Measurements from ENCODE around the gene PTPRR.
"Not testable (repeated sequence)": the region's sequence is repeated elsewhere in the genome, so short reads cannot be mapped to it uniquely, and the experiment has no call there.

The PTPRR gene

DNA sequence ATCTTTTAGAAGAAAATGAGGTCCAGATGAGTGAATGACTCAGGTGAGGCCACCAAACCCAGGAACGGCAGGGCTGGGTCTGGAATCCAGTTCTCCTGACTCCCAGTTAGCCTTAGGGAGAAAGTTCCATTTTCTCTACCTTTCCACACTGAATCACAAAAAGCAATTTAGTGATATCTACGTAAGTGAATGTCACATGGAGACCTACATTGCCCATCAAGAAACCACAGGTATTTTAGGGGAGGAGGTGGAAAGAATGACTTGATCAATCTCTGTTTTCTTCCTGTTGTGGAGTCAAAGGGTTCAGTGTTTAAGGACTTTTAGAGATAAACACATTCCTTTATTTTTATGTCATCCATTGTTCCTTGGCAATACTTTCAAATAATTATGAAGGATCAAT lies 176.4 kb downstream of the PTPRR start:
- DNase-seq: no peak

DNA sequence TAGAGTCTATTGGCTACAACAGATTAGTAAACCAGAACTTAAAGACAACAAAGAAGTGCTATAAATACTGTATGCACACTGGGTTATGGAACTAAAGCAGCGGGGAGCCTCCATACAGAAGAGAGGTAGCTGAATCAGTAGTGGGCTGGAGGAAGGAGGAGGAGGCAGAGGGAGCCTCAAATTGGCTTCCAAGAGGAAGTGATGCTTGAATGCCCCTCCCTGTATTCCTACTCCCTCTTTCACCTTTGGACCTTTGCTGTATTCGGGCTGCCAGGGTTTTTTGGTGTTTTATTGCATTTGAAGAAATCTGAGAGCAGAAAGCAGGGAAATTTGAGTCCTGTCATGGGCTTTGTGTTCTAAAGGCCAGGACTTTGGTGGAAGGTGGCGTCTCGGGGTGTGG lies 179.3 kb downstream of the PTPRR start:
- no peak for DNase-seq

DNA sequence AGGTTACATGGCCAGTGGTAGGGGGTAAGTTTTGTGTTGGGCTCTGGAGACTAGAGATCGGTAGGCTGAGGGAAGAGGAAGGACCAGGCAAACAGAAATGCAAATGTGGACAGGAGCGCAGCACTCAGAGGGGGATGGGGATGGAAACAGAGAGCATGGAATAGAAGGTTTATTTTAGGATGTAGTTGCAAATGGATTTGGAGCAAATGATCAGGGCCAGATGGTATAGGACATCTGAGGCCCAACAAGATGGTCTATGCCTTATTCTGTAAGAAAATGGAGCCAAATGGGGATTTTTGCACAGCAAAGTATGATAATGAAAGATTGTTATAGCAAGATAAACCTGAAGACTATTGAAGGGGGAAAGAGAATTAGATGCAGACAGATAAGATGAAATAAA lies 180.8 kb downstream of the PTPRR start:
- no peak for DNase-seq

DNA sequence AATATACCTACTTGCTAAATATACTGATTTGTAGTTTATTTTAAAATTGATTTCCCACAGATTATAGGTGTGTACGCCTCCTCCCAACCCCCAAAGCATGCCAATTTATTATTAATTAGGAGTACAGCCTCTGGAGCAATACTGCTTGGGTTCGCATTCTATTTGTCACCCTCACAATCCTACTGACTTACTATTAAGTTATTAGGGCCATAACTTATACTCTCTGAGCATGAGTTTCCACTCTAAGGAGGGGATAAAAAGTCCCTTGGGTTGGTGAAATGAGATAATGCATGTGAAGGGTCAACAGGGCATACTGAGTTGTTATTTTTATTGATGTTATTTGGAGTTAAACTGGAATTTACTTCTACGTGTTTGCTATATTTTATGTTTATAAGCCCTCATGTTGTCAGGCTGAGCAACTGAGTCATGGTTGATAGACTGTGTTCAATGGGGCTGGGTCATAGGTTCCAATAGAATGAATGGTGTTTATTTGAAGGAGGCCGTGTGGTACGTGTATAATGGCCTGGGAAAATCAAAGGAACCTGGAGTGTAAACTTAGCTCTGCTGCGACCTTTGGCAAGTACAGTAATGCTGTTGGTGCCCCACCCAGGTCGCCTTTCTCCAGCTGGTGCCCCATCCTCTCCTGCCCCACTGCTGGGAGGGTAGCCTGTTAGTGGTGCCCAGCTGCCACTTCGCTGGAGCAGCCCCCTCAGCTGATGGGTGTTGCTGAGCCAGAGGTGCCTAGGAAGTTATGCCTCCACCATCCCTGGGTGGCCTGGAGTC lies 184.0 kb downstream of the PTPRR start:
- no peak for DNase-seq

DNA sequence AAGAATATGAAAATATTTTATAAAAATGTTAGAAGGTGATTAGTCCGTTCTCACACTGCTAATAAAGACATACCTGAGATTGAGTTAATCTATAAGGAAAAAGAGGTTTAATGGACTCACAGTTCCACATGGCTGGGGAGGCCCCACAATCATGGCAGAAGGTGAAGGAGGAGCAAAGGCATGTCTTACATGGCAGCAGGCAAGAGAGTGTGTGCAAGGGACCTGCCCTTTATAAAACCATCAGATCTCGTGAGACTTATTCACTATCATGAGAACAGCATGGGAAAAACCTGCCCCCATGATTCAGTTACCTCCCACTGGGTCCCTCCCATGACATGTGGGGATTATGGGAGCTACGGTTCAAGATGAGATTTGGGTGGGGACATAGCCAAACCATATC lies 185.3 kb downstream of the PTPRR start:
- not testable (repeated sequence) for DNase-seq

DNA sequence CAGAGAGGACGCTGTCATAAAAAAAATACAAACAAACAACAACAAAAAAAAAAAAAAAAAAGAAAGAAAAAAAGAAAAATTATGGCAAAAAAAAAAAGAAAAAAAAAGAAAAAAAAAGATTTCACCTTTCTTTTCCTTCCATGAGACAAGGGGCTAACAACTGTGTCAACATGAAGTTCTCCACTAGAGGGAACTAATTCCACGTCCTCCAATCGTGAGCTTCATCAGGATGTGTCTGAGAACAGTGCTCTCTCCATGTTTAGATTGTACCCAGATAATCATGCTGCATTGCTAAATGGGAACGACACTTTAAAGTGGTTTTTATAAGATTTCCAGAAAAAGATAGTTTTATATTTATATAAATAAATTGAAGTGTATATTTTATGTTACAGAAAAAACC lies 187.2 kb downstream of the PTPRR start:
- no peak for DNase-seq

DNA sequence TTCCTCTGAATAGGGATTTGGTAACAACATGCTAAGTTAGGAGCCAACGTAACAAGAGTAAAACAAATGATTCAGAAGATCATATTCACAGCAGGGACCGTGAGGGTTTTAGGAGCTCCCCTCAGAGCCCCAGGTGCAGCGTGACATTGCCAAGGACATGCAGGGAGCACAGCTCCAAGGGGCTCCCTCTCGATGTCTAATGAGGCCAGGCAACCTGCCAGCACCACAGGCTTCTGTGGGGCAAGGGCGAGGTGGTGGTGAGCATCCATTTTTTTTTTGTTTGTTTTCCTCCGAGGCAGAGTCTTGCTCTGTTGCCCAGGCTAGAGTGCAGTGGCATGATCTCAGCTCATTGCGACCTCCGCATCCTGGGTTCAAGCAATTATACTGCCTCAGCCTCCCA lies 188.3 kb downstream of the PTPRR start:
- DNase-seq: no peak

DNA sequence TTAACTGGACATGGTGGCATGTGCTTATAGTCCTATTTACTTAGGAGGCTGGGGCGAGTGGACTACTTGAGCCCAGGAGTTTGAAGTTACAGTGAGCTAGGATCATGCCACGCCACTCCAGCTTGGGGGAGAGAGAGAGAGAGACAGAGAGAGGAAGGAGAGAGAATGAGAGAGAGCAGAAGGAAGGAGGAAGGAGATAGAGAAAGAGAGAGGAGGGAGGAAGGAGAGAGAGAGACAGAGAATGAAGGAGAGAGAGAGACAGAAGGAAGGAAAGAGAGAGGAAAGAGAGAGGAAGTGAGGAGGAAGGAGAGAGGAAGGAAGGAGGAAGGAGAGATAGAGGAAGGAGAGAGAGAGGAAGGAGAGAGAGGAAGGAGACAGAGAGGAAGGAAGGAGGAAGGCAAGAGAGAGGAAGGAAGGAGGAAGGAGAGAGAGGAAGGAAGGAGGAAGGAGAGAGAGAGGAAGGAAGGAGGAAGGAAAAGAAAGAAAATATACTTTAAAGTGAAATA lies 189.8 kb downstream of the PTPRR start:
- DNase-seq: no peak

DNA sequence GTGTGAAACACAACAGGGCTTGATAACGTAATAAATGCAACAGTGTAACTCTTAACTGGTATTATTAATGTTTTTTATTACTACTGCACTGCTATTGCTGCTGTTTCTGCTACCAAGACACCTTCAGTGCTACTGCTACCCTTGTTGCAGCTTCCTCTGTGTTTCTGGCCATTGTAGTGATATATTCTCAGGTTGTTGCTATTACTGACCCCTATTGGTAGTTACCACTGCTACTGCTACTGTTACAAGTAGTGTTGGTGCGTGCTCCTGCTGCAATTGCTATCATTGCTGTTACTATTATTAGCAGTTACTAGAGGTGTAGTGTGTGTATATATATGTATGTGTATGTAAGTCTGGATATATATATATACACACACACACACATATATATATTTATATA lies 196.1 kb downstream of the PTPRR start:
- DNase-seq: no peak

DNA sequence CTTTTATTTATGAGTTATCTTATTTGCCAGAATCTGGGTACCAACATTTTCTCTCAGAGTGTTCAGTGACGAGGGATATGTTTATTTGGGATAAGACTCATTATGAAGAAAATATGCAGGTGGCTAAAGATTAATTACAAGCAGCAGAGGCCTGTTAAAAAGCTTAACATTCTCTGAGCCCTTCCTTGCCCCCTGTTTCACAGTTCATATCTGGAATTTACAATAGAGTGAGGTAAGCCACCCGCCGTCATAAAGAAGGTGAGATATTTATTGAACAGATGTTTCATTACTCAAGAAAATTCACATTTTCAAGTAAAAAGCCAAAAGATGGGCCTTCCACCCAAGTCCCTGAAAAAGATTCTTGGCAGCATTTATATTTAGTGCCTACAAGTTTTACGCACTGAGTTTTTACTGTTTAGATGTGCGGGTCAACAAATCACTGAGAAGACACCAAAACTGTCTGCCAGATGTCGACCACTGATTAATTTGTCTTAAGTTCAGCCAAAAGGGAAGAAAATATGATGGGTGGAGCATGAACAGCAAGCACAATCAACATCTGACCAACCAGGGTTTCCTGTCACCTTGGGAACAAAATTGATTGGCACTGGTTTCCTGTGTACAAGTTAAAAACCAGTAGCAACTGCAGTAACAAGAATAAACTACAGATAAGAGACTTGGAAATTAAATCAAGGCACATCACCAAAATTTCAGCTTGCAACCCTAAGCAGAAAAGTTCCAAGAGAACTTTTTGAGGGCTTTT lies 197.8 kb downstream of the PTPRR start:
- DNase-seq: no peak

DNA sequence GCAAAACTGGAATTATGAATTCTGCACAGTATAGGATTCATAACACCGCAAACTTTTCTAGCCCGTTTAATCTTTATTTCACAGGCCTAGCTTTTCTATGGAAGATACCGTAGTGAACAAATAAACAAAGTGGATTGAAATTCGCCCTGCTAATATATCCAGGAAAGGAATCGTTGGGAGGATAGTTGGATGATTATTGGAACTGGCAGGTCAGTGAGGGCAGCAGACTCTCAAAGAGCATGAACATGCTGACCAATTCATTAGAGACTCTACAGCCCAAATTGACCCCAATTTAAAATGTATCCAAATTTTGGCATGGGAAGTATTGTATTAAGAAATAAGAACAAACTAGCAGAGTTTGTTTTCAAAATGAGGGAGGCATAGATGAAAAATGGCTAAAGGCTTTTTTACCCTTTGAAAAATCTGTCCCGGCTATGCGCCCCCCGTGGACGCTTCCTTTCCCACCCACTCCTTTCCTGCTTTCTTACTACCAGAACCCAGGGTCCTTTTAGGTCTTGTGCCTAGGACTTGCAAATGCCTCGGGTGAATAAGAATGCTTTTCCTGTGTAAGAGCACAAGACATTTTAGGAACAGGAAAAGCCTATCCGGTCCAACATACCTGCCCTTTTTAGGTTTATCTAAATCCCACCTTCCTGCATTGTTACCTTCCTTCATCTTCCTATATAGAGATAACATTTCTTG lies 198.7 kb downstream of the PTPRR start:
- no peak for DNase-seq

DNA sequence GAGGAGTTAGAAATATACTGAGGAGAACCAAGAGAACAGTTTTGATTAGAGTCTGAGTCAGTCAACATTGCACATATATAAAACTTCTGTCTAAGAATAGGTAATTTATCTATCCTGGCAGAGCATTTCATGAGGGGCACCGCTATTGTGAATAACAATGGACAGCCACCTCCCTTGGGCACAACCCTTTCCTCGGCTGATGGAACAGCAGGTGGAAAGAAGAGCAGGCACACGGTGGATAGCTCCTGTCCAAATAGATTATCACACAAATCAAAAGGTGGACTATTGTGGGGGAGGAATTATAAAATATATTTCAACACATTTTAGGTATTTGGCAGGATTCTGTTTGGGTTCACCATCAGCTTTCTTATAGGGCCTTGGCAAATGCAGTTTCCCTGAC lies 199.3 kb downstream of the PTPRR start:
- DNase-seq: no peak

DNA sequence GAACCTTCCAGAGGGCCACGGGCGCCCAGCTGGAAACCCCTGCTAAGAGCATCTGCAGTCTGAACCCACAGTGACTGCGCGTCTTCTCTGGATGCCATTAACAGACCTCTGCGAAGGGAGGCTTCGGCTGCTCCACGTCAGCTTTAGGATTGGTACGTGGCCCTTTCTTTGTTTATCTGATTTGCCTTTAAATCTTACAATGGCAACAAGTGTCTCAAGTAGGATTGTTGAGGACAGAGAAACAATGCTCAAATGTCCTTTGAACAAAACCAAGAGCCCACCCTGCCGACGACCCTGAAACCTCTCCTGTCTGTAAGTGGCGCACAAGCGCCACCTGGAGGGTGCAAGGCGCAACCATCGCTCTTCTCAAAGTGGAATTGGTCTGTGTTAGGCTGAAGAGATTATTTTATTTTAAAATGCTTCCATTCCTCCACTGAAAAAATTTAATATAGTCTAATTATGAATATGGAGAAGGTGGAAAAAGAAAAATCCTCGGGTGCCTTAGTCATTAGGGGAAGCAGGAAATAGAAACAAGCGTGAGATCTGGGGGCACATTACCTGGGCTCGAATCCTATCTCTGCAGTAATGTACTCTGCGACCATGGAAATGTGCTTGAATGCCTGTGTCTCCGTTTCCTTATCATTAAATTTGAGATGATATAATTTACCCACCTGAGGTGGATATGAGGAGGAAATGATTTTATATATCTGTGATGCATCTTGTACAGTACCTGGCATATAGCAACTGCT lies 200.7 kb downstream of the PTPRR start:
- peak; percentile 30 for DNase-seq

DNA sequence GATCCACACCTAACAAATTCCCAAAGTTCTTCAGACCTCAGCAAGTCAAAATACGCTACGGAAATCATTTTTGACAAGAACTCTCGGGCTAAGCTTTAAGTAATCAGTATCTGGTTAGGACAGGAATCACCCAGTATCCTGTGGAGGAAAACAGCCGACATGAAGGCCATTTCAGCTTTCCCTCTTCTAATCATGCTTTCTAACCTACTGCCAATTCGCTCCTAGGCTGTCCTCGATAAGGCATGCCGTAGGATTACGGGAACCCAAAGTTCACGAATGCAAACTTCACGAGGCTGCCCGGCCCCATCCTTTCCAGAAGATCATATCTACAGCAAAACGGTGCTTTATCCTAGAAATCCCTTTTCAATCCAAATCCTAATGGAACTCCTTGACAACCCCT lies 201.5 kb downstream of the PTPRR start:
- DNase-seq: no peak

DNA sequence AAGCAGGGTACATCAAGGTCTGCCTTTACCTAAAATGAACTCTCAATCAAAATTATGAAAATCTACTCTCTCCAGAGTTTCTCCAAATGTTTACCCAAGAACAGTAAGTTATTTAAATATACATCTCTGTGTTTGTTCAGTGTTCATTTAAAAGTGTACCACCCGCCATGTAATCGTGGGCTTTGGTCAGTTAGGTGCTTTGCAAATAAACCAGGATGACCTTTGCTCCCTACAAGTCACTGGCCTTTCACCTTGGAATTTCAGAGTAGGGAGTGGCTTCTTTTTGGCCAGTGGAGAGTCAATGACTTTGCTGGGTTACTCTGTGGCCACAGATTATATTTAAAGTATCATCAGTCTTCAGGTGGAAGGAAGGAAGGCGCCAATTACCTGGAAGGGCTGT lies 208.7 kb downstream of the PTPRR start:
- no peak for DNase-seq

DNA sequence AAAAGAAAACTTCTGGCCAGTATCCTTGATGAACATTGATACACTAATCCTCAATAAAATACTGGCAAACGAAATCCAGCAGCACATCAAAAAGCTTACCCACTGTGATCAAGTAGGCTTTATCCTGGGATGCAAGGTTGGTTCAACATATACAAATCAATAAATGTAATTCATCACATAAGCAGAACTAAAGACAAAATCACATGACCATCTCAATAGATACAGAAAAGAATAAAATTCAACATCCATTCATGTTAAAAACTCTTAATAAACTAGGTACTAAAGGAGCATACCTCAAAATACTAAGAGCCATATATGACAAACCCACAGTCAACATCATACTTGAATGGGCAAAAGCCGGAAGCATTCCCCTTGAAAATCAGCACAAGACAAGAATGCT lies 211.5 kb downstream of the PTPRR start:
- no peak for DNase-seq

DNA sequence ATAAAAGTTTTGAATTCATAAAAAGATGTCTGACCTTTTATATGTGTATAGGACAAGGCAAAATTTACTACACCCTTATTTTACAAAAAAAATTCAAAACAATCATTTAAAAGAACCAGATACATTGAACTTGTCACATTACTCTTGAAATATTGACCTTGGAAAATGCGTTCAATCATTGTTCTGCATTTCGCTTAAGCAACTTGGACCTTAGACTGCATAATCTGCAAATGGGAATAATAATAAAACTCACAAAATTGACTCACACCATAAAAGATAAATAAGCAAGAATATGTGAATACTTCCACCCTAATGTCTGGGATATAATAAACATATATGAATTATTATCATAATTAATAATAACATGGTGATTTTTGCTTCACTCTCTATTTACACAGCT lies 213.9 kb downstream of the PTPRR start:
- no peak for DNase-seq

DNA sequence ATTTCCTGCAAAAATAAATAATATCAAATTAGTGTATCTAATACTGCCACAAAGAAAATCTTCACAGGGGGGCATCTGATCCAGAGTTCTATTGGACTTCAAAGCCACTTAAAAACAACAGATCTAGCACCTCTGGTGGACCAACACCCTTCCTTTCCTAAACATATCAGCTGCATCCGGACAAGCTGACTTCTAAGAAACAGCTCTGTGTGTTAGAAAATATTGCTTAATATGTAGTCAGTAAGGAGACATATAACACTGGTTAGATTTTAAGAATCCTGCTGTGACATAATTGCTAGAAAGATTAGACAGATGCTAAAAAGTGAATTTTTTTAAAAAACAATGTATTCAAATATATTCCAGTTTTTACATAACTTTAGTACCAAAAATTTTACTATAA lies 222.2 kb downstream of the PTPRR start:
- DNase-seq: no peak

DNA sequence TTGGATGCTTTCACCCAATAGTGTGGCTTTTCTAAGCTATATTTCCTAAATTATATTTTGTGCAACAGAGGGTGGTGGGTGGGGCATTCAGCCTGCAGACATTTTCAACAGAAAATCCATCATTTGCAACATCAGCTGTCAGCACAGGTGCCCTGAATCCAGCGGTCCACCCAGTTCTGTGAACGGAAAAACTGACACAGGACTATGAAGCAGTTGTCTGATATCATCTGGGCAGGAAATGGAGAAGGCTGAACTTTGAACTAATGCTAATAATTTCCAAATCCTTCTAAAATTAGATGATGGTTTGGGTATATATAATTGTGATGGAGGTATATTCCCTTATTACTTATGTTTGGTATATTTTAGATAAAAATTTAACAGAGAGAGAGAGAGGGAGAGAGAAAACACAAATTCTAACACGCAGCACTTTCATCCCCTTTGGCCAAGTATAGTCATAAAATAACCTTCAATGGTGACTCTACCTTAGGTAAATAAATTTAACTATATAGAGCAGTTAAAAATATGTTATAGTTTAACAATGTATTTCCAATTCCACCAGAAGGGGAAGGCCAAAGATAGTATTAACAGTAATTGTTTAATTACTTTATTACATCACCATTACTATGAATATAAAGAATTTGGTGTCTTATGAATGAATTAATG lies 225.0 kb downstream of the PTPRR start:
- DNase-seq: no peak

DNA sequence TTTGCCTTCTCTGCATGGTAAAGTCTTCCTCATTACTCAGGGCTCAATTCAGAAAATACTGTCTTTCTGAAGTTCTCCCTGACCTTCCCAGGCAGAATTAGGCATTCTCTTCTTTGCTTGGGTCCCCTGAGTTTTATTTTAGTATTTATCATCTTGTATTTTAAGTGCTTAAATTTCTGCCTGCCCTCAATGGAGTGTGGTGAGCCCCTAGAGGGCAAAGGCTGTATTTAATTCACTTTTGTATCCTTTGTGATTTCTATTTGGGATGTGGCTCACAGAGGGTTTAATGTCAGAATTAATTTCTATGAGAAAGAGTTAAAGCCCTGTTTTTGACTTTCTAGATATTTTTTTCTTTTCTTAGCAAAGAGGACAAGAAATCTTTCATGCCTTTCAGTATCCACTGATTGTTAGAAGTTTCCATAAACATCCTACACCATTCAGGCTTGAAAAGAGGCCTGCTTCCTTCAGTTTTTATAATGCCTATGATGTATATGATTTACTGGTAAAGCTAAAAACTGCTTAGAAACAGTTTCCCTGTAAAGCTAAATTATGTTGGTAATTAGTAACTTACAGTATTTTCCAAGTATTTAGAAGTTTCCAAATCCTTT lies 227.8 kb downstream of the PTPRR start:
- no peak for DNase-seq

DNA sequence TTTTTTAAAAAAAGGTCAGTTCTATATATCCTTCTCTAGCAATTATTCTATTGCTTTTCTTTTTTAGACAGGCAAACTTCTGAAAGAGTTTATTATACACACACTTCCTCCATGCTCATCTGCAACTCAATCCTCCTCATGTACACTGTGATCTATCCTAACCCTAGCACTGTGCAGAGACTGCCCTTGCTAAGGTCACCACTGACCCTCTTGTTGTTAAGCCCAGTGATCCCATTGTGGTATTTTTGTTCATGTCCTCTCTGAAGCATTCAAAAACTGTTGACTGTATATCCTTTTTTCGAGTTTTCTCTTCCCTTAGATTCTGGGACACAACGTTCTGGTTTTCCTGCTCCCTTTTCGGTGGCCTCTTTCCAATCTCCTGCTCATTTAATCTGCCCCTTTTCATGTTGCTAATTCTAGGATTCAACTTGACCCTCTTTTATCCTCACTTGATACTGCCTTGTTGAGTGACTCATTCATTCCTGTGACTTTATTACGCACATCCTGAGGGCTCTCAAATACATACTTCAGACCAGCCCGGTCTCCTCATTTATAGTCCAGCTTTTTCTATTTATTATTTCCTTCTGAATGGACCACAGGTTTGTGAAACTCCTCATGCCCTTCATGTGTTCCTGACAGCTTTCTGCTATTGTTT lies 229.4 kb downstream of the PTPRR start:
- DNase-seq: no peak

Measured in CD4-positive, alpha-beta T cell treated with Interleukin-6 for 4 hours (primary cell).